ENCODE results near the gene HS2ST1. TPM values are rescaled to one million over a fixed set of nuclear protein-coding genes. Genes with fewer than 3 reads are reported as not detected.

The HS2ST1 gene
- total and polyA plus RNA-seq, 2 donors (not counting 3 experiments of a cell fraction or from before 2014, with no cell fraction given) = 5.5 to 31.2 TPM

DNA sequence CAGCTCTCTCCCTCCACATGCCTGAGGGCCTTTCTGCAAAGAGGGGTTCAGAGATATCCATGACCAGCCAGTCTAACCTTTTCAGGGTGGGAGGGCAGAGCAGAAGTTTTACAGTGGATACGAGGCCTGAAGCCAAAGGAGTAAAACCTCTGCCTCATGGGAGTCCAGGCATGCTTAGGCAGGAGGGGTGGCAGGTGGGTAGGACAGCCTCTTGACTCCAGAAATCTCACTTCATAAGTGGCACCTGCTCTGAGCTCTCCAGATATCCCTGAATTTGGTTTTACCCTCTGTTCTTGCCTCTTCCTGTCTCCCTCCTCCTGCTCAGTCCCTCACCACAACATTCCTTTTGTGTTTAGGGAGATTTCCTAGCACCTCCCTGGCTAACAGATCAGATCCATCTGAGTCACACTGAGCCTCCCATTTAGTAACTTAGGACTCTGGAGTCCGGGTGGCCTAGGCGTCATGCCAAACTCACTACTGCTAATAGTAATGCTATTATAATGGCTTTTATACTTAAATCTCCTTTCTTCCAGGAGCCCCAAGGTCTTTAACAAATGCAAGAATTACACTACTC is 201.0 kb downstream of the HS2ST1 start:
- no TSS peak for BruUV-seq (replicated peaks)
- Histone ChIP-seq H3K79me2 (ENCODE audit: control insufficient read depth, insufficient read depth, low read length) (no peaks in the 10 kb centered on the region), H4K20me1 (replicated peaks; ENCODE audit: control insufficient read depth, extremely low read depth, insufficient read depth, low read length) (no peaks in the 10 kb centered on the region), H2AFZ (ENCODE audit: low read depth, low read length) (no peak overlapping the region), H3K27me3 (ENCODE audit: control insufficient read depth in 2 of 2, insufficient read depth in 2 of 2, low read length in 2 of 2) (no peaks in the 10 kb centered on the region), H3K9me3 (replicated peaks; ENCODE audit: control insufficient read depth, insufficient read depth, low read length) (no peaks in the 10 kb centered on the region), H3K36me3 (ENCODE audit: control insufficient read depth in 2 of 2, extremely low read depth in 1 of 2, insufficient read depth in 2 of 2, low read length in 2 of 2) (no peaks in the 10 kb centered on the region), H3K4me1 (ENCODE audit: control insufficient read depth, extremely low read depth, insufficient read depth, low read length) (no peaks in the 10 kb centered on the region), H3K4me2 (ENCODE audit: insufficient read depth, low read length) (no peak overlapping the region), H3K9me1 (replicated peaks; ENCODE audit: control insufficient read depth, extremely low read depth, insufficient read depth, low read length) (no peaks in the 10 kb centered on the region), H3K27ac (ENCODE audit: insufficient read depth, low read depth, low read length) (no peak overlapping the region), H3K4me3 (replicated peaks in 1 of 3; ENCODE audit: insufficient read depth in 1 of 3, low read depth in 1 of 3, low read length in 3 of 3) (no peak overlapping the region), H3K9ac (replicated peaks; ENCODE audit: extremely low read depth, insufficient read depth, low read length) (no peak overlapping the region)
- intact Hi-C loops (cut with micrococcal nuclease) = no loop called here
- no peak for DNase-seq (ENCODE audit: low read depth, low spot score)
- CTCF ChIA-PET = no interaction called here
- dilution Hi-C loops (cut with MboI; ENCODE audit: extremely low pct_ligation_motif_present, low sequenced_read_pairs) = no loop called here
- no peak for FAIRE-seq
- TF ChIP-seq CTCF (IDR thresholded peaks at IDR 0.05; ENCODE audit: extremely low read depth in 1 of 2, insufficient read depth in 1 of 2, low read depth in 1 of 2, low read length in 2 of 2) = no peak
- no peak for TF ChIP-seq POLR2AphosphoS5 (IDR thresholded peaks at IDR 0.05; ENCODE audit: insufficient read depth, low read depth, low read length)
- TF ChIP-seq FOS (IDR thresholded peaks at IDR 0.05; ENCODE audit: borderline replicate concordance, insufficient read depth, low read length) = no peak
- TF ChIP-seq MAX (IDR thresholded peaks at IDR 0.05; ENCODE audit: insufficient read depth, insufficient read length) = no peak
- no peak for TF ChIP-seq MYC (IDR thresholded peaks at IDR 0.05; ENCODE audit: low read depth, low read length)
- TF ChIP-seq POLR2A (IDR thresholded peaks at IDR 0.05; ENCODE audit: low read depth, low read length) = no peak
- no peak for TF ChIP-seq EZH2 (IDR thresholded peaks at IDR 0.05; ENCODE audit: borderline replicate concordance, low read depth, low read length, severe bottlenecking)
- no peak for TF ChIP-seq JUN (IDR thresholded peaks at IDR 0.05; ENCODE audit: borderline replicate concordance, insufficient read depth, insufficient read length, low read depth)
- no peak for TF ChIP-seq GATA2 (IDR thresholded peaks at IDR 0.05; ENCODE audit: insufficient read depth, insufficient read length, low read depth, low read length)
- POLR2A ChIA-PET = no interaction called here
